Stomach (tissue), 19 donors: ENCODE results near the gene NAXE. TPM values are rescaled to one million over a fixed set of nuclear protein-coding genes. Genes with fewer than 3 reads are reported as not detected.

ENCODE experiments used
- DNase-seq, 2 donors: peaks; one replicate each; pipeline versions ENCODE4 v3.0.0 to v3.0.0-alpha.2; 2013 to 2019
- H3K27ac ChIP-seq, 5 donors: fragments of 200-600 bp in 4 of 5; sonication (generic) in 4 of 5; one replicate each; pipeline ENCODE4 v1.5.1; 2013 to 2019; ENCODE audit warnings: mild to moderate bottlenecking in 1 of 5, moderate library complexity in 1 of 5
- H3K27me3 ChIP-seq, 3 donors: fragments of 200-600 bp; sonication (generic); one replicate each; pipeline ENCODE4 v1.5.1; 2017 to 2019; ENCODE audit warnings: mixed run types in 1 of 3
- H3K36me3 ChIP-seq, 4 donors: fragments of 200-600 bp; sonication (generic); 1 replicate in 3 of 4; 2 replicates in 1 of 4; pipeline ENCODE4 v1.5.1; 2016 to 2019
- H3K4me1 ChIP-seq, 4 donors: fragments of 200-600 bp; sonication (generic); one replicate each; pipeline ENCODE4 v1.5.1; 2016 to 2019
- H3K4me3 ChIP-seq, 4 donors: fragments of 200-600 bp; sonication (generic) in 3 of 4; one replicate each; pipeline ENCODE4 v1.5.1; 2016 to 2019; ENCODE audit warnings: mild to moderate bottlenecking in 1 of 4
- H3K9me3 ChIP-seq, 4 donors: fragments of 200-600 bp; sonication (generic); one replicate each; pipeline ENCODE4 v1.5.1; 2016 to 2019
- CTCF ChIP-seq, 7 experiments: fragments of 450-650 bp in 4 of 7; fragments of 200-600 bp in 3 of 7; sonication (generic) in 3 of 7; IDR thresholded peaks; one replicate each; pipeline ENCODE4 v1.5.1; 2016 to 2019; ENCODE audit warnings: antibody characterized with exemption in 7 of 7, control low read depth in 2 of 7, mild to moderate bottlenecking in 1 of 7
- EP300 ChIP-seq: sonication (generic); formaldehyde crosslinking; IDR thresholded peaks from one replicate; pipeline ENCODE4 v1.6.1; 2017; ENCODE audit warnings: antibody characterized with exemption
- POLR2A ChIP-seq, 4 donors: fragments of 450-650 bp; IDR thresholded peaks; one replicate each; pipeline ENCODE4 v1.6.1; 2016; ENCODE audit warnings: antibody characterized with exemption in 4 of 4, control low read depth in 2 of 4, mild to moderate bottlenecking in 1 of 4, moderate library complexity in 1 of 4
- POLR2AphosphoS5 ChIP-seq, 3 donors: sonication (generic); formaldehyde crosslinking; IDR thresholded peaks; one replicate each; pipeline ENCODE4 v1.6.1; 2016; ENCODE audit warnings: antibody characterized with exemption in 3 of 3
- WGBS, 5 donors: extraction: QIAGEN DNeasy Blood & Tissue Kit in 3 of 5; methylation state at CpG; one replicate each; pipeline versions ENCODE4 v1.1.5 to v1.1.7; 2013 to 2018; 5-methylcytosine and 5-hydroxymethylcytosine counted together
- intact Hi-C: fragments of 100-400 bp; cut with DNase I; formaldehyde crosslinking; loops from one replicate; pipeline ENCODE4 v1.15.1; 2023; ENCODE audit warnings: low total_unique reads
- long read RNA-seq, 10 donors: transcript quantifications; one replicate each; lab custom pipeline, GENCODE V29; 2026
- polyA plus RNA-seq, 3 donors: library from polyadenylated mRNA; stranded (reverse); fragments of 200-250 nt; gene quantifications; one replicate each; pipeline ENCODE4 v1.2.3, GENCODE V29; 2013
- total RNA-seq, 5 donors: library from RNA; depleted of rRNA; stranded (reverse); fragments of >200 nt; gene quantifications; one replicate each; pipeline versions ENCODE4 v1.1.0 to v1.2.3, GENCODE V29; 2014 to 2016
- donor health status: healthy with polysubstance abuse.
- donor health status: Bipolar disorder and iron deficiency.
- donor health status: healthy.

Gene NAXE
- total RNA-seq (10 to 100 TPM; 46.1 to 81.1 (median 52.7) TPM), polyA plus RNA-seq (10 to 100 TPM; 68.1 to 84.9 (median 71.7) TPM)
- long read RNA-seq, donor 1, transcript NAXE-203 (6 exons, 1,125 nt) = major isoform, 22 of 35 reads
- long read RNA-seq, donor 1, partial matches to known transcripts = 5 of 35 reads
- long read RNA-seq, donor 1, other reads (novel, unspliced or antisense) = 6 of 35 reads
- long read RNA-seq, donor 2, transcript NAXE-203 (6 exons, 1,125 nt) = major isoform, 24 of 26 reads
- long read RNA-seq, donor 2, partial matches to known transcripts = 0 of 26 reads
- long read RNA-seq, donor 2, other reads (novel, unspliced or antisense) = 0 of 26 reads
- long read RNA-seq, donor 3, transcript NAXE-203 (6 exons, 1,125 nt) = major isoform, 18 of 20 reads
- long read RNA-seq, donor 3, partial matches to known transcripts = 0 of 20 reads
- long read RNA-seq, donor 3, other reads (novel, unspliced or antisense) = 0 of 20 reads
- long read RNA-seq, donor 4, partial matches to known transcripts = 0 of 3 reads
- long read RNA-seq, donor 4, other reads (novel, unspliced or antisense) = 0 of 3 reads
- long read RNA-seq, donor 5, transcript NAXE-203 (6 exons, 1,125 nt) = major isoform, 38 of 49 reads
- long read RNA-seq, donor 5, partial matches to known transcripts = 8 of 49 reads
- long read RNA-seq, donor 5, other reads (novel, unspliced or antisense) = 0 of 49 reads
- long read RNA-seq, donor 6 = 0 reads
- long read RNA-seq, donor 7, transcript NAXE-203 (6 exons, 1,125 nt) = major isoform, 36 of 40 reads
- long read RNA-seq, donor 7, partial matches to known transcripts = 0 of 40 reads
- long read RNA-seq, donor 7, other reads (novel, unspliced or antisense) = 0 of 40 reads
- long read RNA-seq, donor 8, transcript NAXE-203 (6 exons, 1,125 nt) = major isoform, 30 of 35 reads
- long read RNA-seq, donor 8, partial matches to known transcripts = 0 of 35 reads
- long read RNA-seq, donor 8, other reads (novel, unspliced or antisense) = 0 of 35 reads
- long read RNA-seq, donor 9, transcript NAXE-203 (6 exons, 1,125 nt) = major isoform, 27 of 33 reads
- long read RNA-seq, donor 9, transcript NAXE-205 (2 exons, 529 nt) = minor isoform, 6 of 33 reads
- long read RNA-seq, donor 9, partial matches to known transcripts = 0 of 33 reads
- long read RNA-seq, donor 9, other reads (novel, unspliced or antisense) = 0 of 33 reads
- long read RNA-seq, donor 10, transcript NAXE-203 (6 exons, 1,125 nt) = major isoform, 7 of 7 reads
- long read RNA-seq, donor 10, partial matches to known transcripts = 0 of 7 reads
- long read RNA-seq, donor 10, other reads (novel, unspliced or antisense) = 0 of 7 reads

- Histone ChIP-seq H3K4me1 (peaks cover 10 to 23% (median 21%) of the 10 kb centered on the region in 4 donors), H3K27me3 (no peaks in the 10 kb centered on the region), H3K36me3 (peaks cover 10 to 41% (median 36%) of the 10 kb centered on the region in 4 donors), H3K9me3 (no peaks in the 10 kb centered on the region), H3K4me3 (peak within 1 kb of the TSS; percentile 72 to 91 (median 76)), H3K27ac (peak within 1 kb of the TSS; percentile 83 to 90 (median 89))
- DNase-seq = peak; percentile 80 to 91
- intact Hi-C loops = no loop called here
- TF ChIP-seq POLR2AphosphoS5 (IDR thresholded peaks at IDR 0.05) = peak in 2 of 3 donors; percentile 69 to 79
- no peak for TF ChIP-seq CTCF (IDR thresholded peaks at IDR 0.05)
- WGBS, 5 donors = 0 to 1% (median 0%) methylated on average over 9 to 60 of the region's 60 CpGs
These were observed at the start of gene NAXE for GRCh38 chr1:156591432-156592157. Gene NAXE (plus strand): TSS chr1:156591776. CDS start chr1:156591805, 29 bp downstream.

GRCh38 chr1:156543066-156543465, 48.5 kb upstream of the NAXE start:
- Histone ChIP-seq H3K4me1 (no peaks in the 10 kb centered on the region), H3K4me3 (no peak overlapping the region), H3K9me3 (no peaks in the 10 kb centered on the region), H3K36me3 (peaks cover 0 to 6% (median 0%) of the 10 kb centered on the region in 4 donors), H3K27me3 (no peaks in the 10 kb centered on the region), H3K27ac (no peak overlapping the region)
- 69 to 94% (median 88%) methylated on average over 1 of the region's 1 CpG for WGBS, 5 donors
- TF ChIP-seq POLR2A (IDR thresholded peaks at IDR 0.05) (no peak), POLR2AphosphoS5 (IDR thresholded peaks at IDR 0.05) (no peak), CTCF (IDR thresholded peaks at IDR 0.05) (no peak), EP300 (no peak)
- DNase-seq = no peak
- intact Hi-C loops = no loop called here

- TF ChIP-seq POLR2A (IDR thresholded peaks at IDR 0.05) = no peak
- no peak for TF ChIP-seq EP300
- no peak for TF ChIP-seq CTCF (IDR thresholded peaks at IDR 0.05)
- no peak for TF ChIP-seq POLR2AphosphoS5 (IDR thresholded peaks at IDR 0.05)
- intact Hi-C loops = no loop called here
- no peak overlapping the region for H3K27ac ChIP-seq
- H3K4me1 ChIP-seq = no peaks in the 10 kb centered on the region
- peaks cover 0 to 11% (median 0%) of the 10 kb centered on the region in 4 donors for H3K36me3 ChIP-seq
- H3K27me3 ChIP-seq = no peaks in the 10 kb centered on the region
- WGBS, 5 donors = 95 to 98% (median 97%) methylated on average over 3 of the region's 3 CpGs
- DNase-seq = no peak
- H3K9me3 ChIP-seq = no peaks in the 10 kb centered on the region
- H3K4me3 ChIP-seq = no peak overlapping the region
These were observed 46.9 kb upstream of the NAXE start for GRCh38 chr1:156544592-156545102.
